HepG2 (cell line): ENCODE data around the gene NEAT1. TPM values are rescaled to one million over a fixed set of nuclear protein-coding genes. Genes with fewer than 3 reads are reported as not detected.

Experiments
- AHR ChIP-seq: IDR thresholded peaks from 2 replicates; pipeline ENCODE4 v1.6.1; 2018; ENCODE audit warnings: missing genetic modification reagents, missing compliant biosample characterization
- ERF ChIP-seq: IDR thresholded peaks from 2 replicates; pipeline ENCODE4 v1.6.1; 2018; ENCODE audit warnings: missing biosample characterization, missing genetic modification reagents
- KDM4B ChIP-seq: sonication (generic); formaldehyde crosslinking; IDR thresholded peaks from 2 replicates; pipeline ENCODE4 v1.4.0; 2020; ENCODE audit warnings: missing genetic modification reagents
- KDM5A ChIP-seq: fragments of 200-600 bp; sonication (generic); IDR thresholded peaks from 2 replicates; pipeline ENCODE4 v1.7.0; 2018; ENCODE audit warnings: antibody characterized with exemption, mild to moderate bottlenecking, low read length, borderline replicate concordance
- MEF2D ChIP-seq: sonication (generic); formaldehyde crosslinking; IDR thresholded peaks from 2 replicates; pipeline ENCODE4 v1.5.1; 2020; ENCODE audit warnings: mild to moderate bottlenecking, missing genetic modification reagents
- MTA1 ChIP-seq: sonication (generic); formaldehyde crosslinking; IDR thresholded peaks from 2 replicates; pipeline ENCODE4 v1.4.0; 2020; ENCODE audit warnings: missing genetic modification reagents, mild to moderate bottlenecking, borderline replicate concordance
- NCOA2 ChIP-seq: sonication (generic); formaldehyde crosslinking; IDR thresholded peaks from 2 replicates; pipeline ENCODE4 v1.8.0; 2022; ENCODE audit warnings: inconsistent platforms
- NFRKB ChIP-seq: fragments of 450-650 bp; IDR thresholded peaks from 2 replicates; pipeline ENCODE4 v1.6.1; 2017
- RFXANK ChIP-seq: IDR thresholded peaks from 2 replicates; pipeline ENCODE4 v1.6.1; 2016
- TARDBP ChIP-seq: sonication (generic); formaldehyde crosslinking; IDR thresholded peaks from 2 replicates; pipeline ENCODE4 v1.8.0; 2022; ENCODE audit warnings: mild to moderate bottlenecking, missing genetic modification reagents
- ZFP36 ChIP-seq: fragments of 150-350 bp; IDR thresholded peaks from 2 replicates; pipeline ENCODE4 v1.6.1; 2018; ENCODE audit warnings: borderline replicate concordance, low read length, low read depth; ENCODE audit not compliant: partially characterized antibody
- ZNF720 ChIP-seq: sonication (generic); formaldehyde crosslinking; IDR thresholded peaks from 2 replicates; pipeline ENCODE4 v1.4.0; 2020; ENCODE audit warnings: missing genetic modification reagents
- ZNF788 ChIP-seq: sonication (generic); formaldehyde crosslinking; IDR thresholded peaks from 2 replicates; pipeline ENCODE4 v1.5.0; 2020; ENCODE audit warnings: mild to moderate bottlenecking, missing genetic modification reagents, borderline replicate concordance
- ZNF790 ChIP-seq: sonication (generic); formaldehyde crosslinking; IDR thresholded peaks from 2 replicates; pipeline ENCODE4 v1.8.0; 2022; ENCODE audit warnings: missing genetic modification reagents, mild to moderate bottlenecking, borderline replicate concordance
- polyA plus RNA-seq, 8 experiments: library from polyadenylated mRNA; depleted of rRNA in 3 of 8; stranded (reverse) in 7 of 8; unstranded in 1 of 8; fragments of >200 nt; fragmentation: Illumina TruSeq in 4 of 8; extraction: Trizol in 4 of 8; gene quantifications; 2 replicates each; pipeline versions ENCODE4 v1.2.1 to v1.2.3, GENCODE V29; 2011 to 2016; ENCODE audit warnings: low read depth in 4 of 8, missing spikeins in 1 of 8, mixed read lengths in 1 of 8; ENCODE audit not compliant: insufficient read depth in 1 of 8
- total RNA-seq, 5 experiments: library from RNA; depleted of rRNA; stranded (reverse); fragments of >200 nt; fragmentation: Illumina TruSeq; extraction: Trizol; gene quantifications; 2 replicates each; pipeline ENCODE4 v1.2.3, GENCODE V29; 2016; ENCODE audit warnings: low read depth in 1 of 5
- TF ChIP-seq, protein P1 (sequence below): sonication (generic); formaldehyde crosslinking; IDR thresholded peaks from 2 replicates; pipeline ENCODE4; 2020; ENCODE audit warnings: missing genetic modification reagents, mild to moderate bottlenecking, borderline replicate concordance
- TF ChIP-seq, protein P2 (sequence below): sonication (generic); formaldehyde crosslinking; IDR thresholded peaks from 2 replicates; pipeline ENCODE4 v1.8.0; 2022; ENCODE audit warnings: missing genetic modification reagents, mild to moderate bottlenecking, inconsistent platforms, borderline replicate concordance
- TF ChIP-seq, protein P3 (sequence below): sonication (generic); formaldehyde crosslinking; IDR thresholded peaks from 2 replicates; pipeline ENCODE4 v1.5.0; 2020; ENCODE audit warnings: mild to moderate bottlenecking, missing genetic modification reagents, moderate library complexity
- TF ChIP-seq, protein P4 (sequence below): sonication (generic); formaldehyde crosslinking; IDR thresholded peaks from 2 replicates; pipeline ENCODE4 v1.4.0; 2020; ENCODE audit warnings: missing genetic modification reagents
- TF ChIP-seq, protein P5 (sequence below): sonication (generic); formaldehyde crosslinking; IDR thresholded peaks from 2 replicates; pipeline ENCODE4 v1.8.0; 2022; ENCODE audit warnings: mild to moderate bottlenecking, missing genetic modification reagents
- TF ChIP-seq, protein P6 (sequence below): IDR thresholded peaks from 2 replicates; pipeline ENCODE4 v1.6.1; 2016

NEAT1 gene
- total and polyA plus RNA-seq, 2 of the 13 experiments (the other 11 are each of a cell fraction or from before 2014, with no cell fraction given): 20.5 to 41.2 TPM

DNA sequence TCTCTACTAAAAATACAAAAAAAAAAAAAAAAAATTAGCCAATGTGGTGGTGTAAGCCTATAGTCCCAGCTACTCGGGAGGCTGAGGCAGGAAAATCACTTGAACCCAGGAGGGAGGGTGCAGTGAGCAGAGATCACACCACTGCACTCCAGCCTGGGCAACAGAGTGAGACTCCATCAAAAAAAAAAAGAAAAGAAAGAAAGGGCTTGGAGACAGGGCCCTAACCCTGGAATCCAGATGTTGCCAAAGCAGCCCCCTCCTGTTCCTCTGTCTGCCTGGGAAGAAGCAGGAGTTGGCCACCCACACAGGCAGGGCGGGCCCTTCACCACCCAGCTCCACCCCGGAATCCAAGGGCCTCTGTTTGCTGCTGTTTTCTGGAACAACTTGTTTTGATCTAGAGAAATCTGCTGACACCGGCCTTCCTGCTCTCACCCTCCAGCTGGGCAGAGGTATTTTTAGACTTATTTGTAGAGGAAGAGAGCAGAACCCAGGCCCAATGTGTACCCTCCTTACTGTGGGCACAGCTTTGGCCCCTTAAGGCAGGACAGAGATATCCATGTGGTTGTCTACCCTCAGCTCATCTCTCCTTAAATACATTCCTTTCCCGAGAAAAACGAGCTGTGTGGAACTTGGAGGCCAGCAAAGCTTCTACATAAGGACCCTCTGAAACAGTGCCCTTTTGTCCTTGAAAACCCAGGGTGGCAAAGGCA lies 2.7 kb upstream of the NEAT1 start (continued):
- TF ChIP-seq, protein P1, sequence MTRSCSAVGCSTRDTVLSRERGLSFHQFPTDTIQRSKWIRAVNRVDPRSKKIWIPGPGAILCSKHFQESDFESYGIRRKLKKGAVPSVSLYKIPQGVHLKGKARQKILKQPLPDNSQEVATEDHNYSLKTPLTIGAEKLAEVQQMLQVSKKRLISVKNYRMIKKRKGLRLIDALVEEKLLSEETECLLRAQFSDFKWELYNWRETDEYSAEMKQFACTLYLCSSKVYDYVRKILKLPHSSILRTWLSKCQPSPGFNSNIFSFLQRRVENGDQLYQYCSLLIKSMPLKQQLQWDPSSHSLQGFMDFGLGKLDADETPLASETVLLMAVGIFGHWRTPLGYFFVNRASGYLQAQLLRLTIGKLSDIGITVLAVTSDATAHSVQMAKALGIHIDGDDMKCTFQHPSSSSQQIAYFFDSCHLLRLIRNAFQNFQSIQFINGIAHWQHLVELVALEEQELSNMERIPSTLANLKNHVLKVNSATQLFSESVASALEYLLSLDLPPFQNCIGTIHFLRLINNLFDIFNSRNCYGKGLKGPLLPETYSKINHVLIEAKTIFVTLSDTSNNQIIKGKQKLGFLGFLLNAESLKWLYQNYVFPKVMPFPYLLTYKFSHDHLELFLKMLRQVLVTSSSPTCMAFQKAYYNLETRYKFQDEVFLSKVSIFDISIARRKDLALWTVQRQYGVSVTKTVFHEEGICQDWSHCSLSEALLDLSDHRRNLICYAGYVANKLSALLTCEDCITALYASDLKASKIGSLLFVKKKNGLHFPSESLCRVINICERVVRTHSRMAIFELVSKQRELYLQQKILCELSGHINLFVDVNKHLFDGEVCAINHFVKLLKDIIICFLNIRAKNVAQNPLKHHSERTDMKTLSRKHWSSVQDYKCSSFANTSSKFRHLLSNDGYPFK (CRISPR knock-in tag): no peak
- TF ChIP-seq, protein P2, sequence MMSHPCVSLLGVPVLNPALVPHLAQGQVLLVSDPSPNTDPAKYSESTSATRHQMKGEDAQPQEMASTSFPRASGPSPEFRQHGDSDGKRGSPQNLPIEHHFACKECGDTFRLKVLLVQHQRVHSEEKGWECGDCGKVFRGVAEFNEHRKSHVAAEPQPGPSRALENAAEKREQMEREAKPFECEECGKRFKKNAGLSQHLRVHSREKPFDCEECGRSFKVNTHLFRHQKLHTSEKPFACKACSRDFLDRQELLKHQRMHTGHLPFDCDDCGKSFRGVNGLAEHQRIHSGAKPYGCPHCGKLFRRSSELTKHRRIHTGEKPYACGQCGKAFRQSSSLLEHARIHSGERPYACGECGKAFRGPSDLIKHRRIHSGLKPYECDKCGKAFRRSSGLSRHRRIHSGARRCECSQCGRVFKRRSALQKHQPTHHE: no peak; the same call in 1 of the 2 replicates
- peak; percentile 18; the same call in 1 of the 2 replicates for TF ChIP-seq ZNF788 (CRISPR knock-in tag)
- TF ChIP-seq NFRKB: no peak
- peak; percentile 71 for TF ChIP-seq MEF2D
- TF ChIP-seq ERF (CRISPR knock-in tag): no peak; the same call in 1 of the 2 replicates
- TF ChIP-seq, protein P3, sequence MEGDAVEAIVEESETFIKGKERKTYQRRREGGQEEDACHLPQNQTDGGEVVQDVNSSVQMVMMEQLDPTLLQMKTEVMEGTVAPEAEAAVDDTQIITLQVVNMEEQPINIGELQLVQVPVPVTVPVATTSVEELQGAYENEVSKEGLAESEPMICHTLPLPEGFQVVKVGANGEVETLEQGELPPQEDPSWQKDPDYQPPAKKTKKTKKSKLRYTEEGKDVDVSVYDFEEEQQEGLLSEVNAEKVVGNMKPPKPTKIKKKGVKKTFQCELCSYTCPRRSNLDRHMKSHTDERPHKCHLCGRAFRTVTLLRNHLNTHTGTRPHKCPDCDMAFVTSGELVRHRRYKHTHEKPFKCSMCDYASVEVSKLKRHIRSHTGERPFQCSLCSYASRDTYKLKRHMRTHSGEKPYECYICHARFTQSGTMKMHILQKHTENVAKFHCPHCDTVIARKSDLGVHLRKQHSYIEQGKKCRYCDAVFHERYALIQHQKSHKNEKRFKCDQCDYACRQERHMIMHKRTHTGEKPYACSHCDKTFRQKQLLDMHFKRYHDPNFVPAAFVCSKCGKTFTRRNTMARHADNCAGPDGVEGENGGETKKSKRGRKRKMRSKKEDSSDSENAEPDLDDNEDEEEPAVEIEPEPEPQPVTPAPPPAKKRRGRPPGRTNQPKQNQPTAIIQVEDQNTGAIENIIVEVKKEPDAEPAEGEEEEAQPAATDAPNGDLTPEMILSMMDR (CRISPR knock-in tag): no peak
- no peak for TF ChIP-seq KDM4B
- TF ChIP-seq, protein P4, sequence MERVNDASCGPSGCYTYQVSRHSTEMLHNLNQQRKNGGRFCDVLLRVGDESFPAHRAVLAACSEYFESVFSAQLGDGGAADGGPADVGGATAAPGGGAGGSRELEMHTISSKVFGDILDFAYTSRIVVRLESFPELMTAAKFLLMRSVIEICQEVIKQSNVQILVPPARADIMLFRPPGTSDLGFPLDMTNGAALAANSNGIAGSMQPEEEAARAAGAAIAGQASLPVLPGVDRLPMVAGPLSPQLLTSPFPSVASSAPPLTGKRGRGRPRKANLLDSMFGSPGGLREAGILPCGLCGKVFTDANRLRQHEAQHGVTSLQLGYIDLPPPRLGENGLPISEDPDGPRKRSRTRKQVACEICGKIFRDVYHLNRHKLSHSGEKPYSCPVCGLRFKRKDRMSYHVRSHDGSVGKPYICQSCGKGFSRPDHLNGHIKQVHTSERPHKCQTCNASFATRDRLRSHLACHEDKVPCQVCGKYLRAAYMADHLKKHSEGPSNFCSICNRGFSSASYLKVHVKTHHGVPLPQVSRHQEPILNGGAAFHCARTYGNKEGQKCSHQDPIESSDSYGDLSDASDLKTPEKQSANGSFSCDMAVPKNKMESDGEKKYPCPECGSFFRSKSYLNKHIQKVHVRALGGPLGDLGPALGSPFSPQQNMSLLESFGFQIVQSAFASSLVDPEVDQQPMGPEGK (CRISPR knock-in tag): peak; percentile 80
- peak; percentile 48; the same call in 1 of the 2 replicates for TF ChIP-seq TARDBP (CRISPR knock-in tag)
- TF ChIP-seq KDM5A: no peak
- no peak for TF ChIP-seq ZNF790
- peak; percentile 78 for TF ChIP-seq NCOA2 (CRISPR knock-in tag)
- TF ChIP-seq, protein P5, sequence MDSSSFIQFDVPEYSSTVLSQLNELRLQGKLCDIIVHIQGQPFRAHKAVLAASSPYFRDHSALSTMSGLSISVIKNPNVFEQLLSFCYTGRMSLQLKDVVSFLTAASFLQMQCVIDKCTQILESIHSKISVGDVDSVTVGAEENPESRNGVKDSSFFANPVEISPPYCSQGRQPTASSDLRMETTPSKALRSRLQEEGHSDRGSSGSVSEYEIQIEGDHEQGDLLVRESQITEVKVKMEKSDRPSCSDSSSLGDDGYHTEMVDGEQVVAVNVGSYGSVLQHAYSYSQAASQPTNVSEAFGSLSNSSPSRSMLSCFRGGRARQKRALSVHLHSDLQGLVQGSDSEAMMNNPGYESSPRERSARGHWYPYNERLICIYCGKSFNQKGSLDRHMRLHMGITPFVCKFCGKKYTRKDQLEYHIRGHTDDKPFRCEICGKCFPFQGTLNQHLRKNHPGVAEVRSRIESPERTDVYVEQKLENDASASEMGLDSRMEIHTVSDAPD: no peak
- TF ChIP-seq ZNF720 (CRISPR knock-in tag): no peak
- no peak for TF ChIP-seq MTA1 (CRISPR knock-in tag)
- TF ChIP-seq AHR (CRISPR knock-in tag): no peak
- TF ChIP-seq, protein P6, sequence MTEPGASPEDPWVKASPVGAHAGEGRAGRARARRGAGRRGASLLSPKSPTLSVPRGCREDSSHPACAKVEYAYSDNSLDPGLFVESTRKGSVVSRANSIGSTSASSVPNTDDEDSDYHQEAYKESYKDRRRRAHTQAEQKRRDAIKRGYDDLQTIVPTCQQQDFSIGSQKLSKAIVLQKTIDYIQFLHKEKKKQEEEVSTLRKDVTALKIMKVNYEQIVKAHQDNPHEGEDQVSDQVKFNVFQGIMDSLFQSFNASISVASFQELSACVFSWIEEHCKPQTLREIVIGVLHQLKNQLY (CRISPR knock-in tag): no peak
- no peak for TF ChIP-seq RFXANK (CRISPR knock-in tag)
- TF ChIP-seq ZFP36: no peak
